Smooth muscle cell of the brain vasculature (primary cell): Measurements from ENCODE around the gene AP2A1.
"Not testable (repeated sequence)": the region's sequence is repeated elsewhere in the genome, so short reads cannot be mapped to it uniquely, and the experiment has no call there.

Source experiments
- DNase-seq: peaks from one replicate; pipeline ENCODE4 v3.0.0-alpha.2; 2012; ENCODE audit warnings: low read depth, low spot score

The AP2A1 gene

GRCh38 chr19:49812452-49812996 lies 45.7 kb downstream of the AP2A1 start:
- no peak for DNase-seq

GRCh38 chr19:49812997-49813861 lies 46.4 kb downstream of the AP2A1 start, which contains the start of gene FUZ:
FUZ (minus strand) TSS chr19:49813292; CDS start chr19:49813106, 186 bp downstream.
- DNase-seq: peak; percentile 97

- no peak for DNase-seq
Observed at GRCh38 chr19:49814010-49814409, 47.2 kb downstream of the AP2A1 start.

- DNase-seq: no peak
Observed at GRCh38 chr19:49816590-49816989, 49.8 kb downstream of the AP2A1 start.

GRCh38 chr19:49817964-49818648 lies 51.3 kb downstream of the AP2A1 start, which contains the start of gene MED25:
MED25 (plus strand) TSS chr19:49818289; CDS start chr19:49818342, 53 bp downstream.
- DNase-seq: peak; percentile 63

GRCh38 chr19:49818649-49819370 lies 52.0 kb downstream of the AP2A1 start:
- DNase-seq: no peak

- not testable (repeated sequence) for DNase-seq
Observed at GRCh38 chr19:49819452-49820115, 52.8 kb downstream of the AP2A1 start.

- no peak for DNase-seq
Observed at GRCh38 chr19:49820125-49820524, 53.3 kb downstream of the AP2A1 start.

GRCh38 chr19:49823472-49823871 lies 56.7 kb downstream of the AP2A1 start:
- DNase-seq: no peak

GRCh38 chr19:49824662-49825061 lies 57.9 kb downstream of the AP2A1 start:
- DNase-seq: no peak

GRCh38 chr19:49827034-49827433 lies 60.2 kb downstream of the AP2A1 start:
- no peak for DNase-seq

- DNase-seq: no peak
Observed at GRCh38 chr19:49829200-49829599, 62.4 kb downstream of the AP2A1 start.

GRCh38 chr19:49829721-49830120 lies 62.9 kb downstream of the AP2A1 start:
- no peak for DNase-seq

- no peak for DNase-seq
Observed at GRCh38 chr19:49830766-49831165, 64.0 kb downstream of the AP2A1 start.

GRCh38 chr19:49831592-49831991 lies 64.8 kb downstream of the AP2A1 start:
- no peak for DNase-seq

GRCh38 chr19:49832556-49832955 lies 65.8 kb downstream of the AP2A1 start:
- DNase-seq: no peak

- DNase-seq: no peak
Observed at GRCh38 chr19:49833599-49833998, 66.8 kb downstream of the AP2A1 start.

- no peak for DNase-seq
Observed at GRCh38 chr19:49835562-49835961, 68.8 kb downstream of the AP2A1 start.

- no peak for DNase-seq
Observed at GRCh38 chr19:49836176-49837008, 69.6 kb downstream of the AP2A1 start.

- DNase-seq: no peak
Observed at GRCh38 chr19:49837009-49837310, 70.2 kb downstream of the AP2A1 start.
